Measurements from ENCODE around the gene NDST1.

Gene NDST1

GRCh38 chr5:150590979-150591695 is 83.2 kb downstream of the NDST1 start:
- no peak for DNase-seq

GRCh38 chr5:150593593-150593992 is 85.7 kb downstream of the NDST1 start:
- no peak for DNase-seq

- no peak for DNase-seq
Measured at GRCh38 chr5:150593996-150594395, 86.1 kb downstream of the NDST1 start.

GRCh38 chr5:150595466-150596031 is 87.6 kb downstream of the NDST1 start:
- no peak for DNase-seq

- DNase-seq = no peak
Measured at GRCh38 chr5:150596313-150596712, 88.4 kb downstream of the NDST1 start.

GRCh38 chr5:150596826-150597225 is 88.9 kb downstream of the NDST1 start:
- no peak for DNase-seq

- DNase-seq = no peak
Measured at GRCh38 chr5:150598006-150598405, 90.1 kb downstream of the NDST1 start.

- DNase-seq = no peak
Measured at GRCh38 chr5:150598821-150599273, 90.9 kb downstream of the NDST1 start.

GRCh38 chr5:150599281-150599680 is 91.3 kb downstream of the NDST1 start:
- DNase-seq = no peak

- DNase-seq = no peak
Measured at GRCh38 chr5:150599917-150600511, 92.1 kb downstream of the NDST1 start.

- DNase-seq = no peak
Measured at GRCh38 chr5:150600616-150601490, 92.9 kb downstream of the NDST1 start.

- DNase-seq = no peak
Measured at GRCh38 chr5:150601491-150602345, 93.8 kb downstream of the NDST1 start.

- no peak for DNase-seq
Measured at GRCh38 chr5:150603052-150603451, 95.1 kb downstream of the NDST1 start.

GRCh38 chr5:150603491-150603890 is 95.6 kb downstream of the NDST1 start:
- no peak for DNase-seq

GRCh38 chr5:150604010-150604409 is 96.1 kb downstream of the NDST1 start:
- DNase-seq = no peak

GRCh38 chr5:150604894-150605440 is 97.0 kb downstream of the NDST1 start:
- DNase-seq = no peak

GRCh38 chr5:150605546-150605945 is 97.6 kb downstream of the NDST1 start:
- no peak for DNase-seq

GRCh38 chr5:150606476-150606875 is 98.5 kb downstream of the NDST1 start:
- no peak for DNase-seq

GRCh38 chr5:150607105-150607504 is 99.2 kb downstream of the NDST1 start:
- DNase-seq = no peak
